ENCODE data around the gene EPS8. TPM values are rescaled to one million over a fixed set of nuclear protein-coding genes. Genes with fewer than 3 reads are reported as not detected.

EPS8 gene
- total and polyA plus RNA-seq, 12 donors = 11.4 to 76.8 (median 26.7) TPM

GRCh38 chr12:15788233-15789219, 662 bp downstream of the EPS8 start:
- DNase-seq = peak; percentile 30 to 69 (median 45)
- intact Hi-C loops (cut with DNase I) = no loop called here
- TF ChIP-seq POLR2A (IDR thresholded peaks at IDR 0.05) = no peak
- TF ChIP-seq, protein P1, sequence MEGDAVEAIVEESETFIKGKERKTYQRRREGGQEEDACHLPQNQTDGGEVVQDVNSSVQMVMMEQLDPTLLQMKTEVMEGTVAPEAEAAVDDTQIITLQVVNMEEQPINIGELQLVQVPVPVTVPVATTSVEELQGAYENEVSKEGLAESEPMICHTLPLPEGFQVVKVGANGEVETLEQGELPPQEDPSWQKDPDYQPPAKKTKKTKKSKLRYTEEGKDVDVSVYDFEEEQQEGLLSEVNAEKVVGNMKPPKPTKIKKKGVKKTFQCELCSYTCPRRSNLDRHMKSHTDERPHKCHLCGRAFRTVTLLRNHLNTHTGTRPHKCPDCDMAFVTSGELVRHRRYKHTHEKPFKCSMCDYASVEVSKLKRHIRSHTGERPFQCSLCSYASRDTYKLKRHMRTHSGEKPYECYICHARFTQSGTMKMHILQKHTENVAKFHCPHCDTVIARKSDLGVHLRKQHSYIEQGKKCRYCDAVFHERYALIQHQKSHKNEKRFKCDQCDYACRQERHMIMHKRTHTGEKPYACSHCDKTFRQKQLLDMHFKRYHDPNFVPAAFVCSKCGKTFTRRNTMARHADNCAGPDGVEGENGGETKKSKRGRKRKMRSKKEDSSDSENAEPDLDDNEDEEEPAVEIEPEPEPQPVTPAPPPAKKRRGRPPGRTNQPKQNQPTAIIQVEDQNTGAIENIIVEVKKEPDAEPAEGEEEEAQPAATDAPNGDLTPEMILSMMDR (IDR thresholded peaks at IDR 0.05) = peak in 1 of 6 experiments; percentile 18
- no peaks in the 10 kb centered on the region for H3K36me3 ChIP-seq (replicated peaks in 1 of 2)
- peak overlapping the region in 4 of 5 donors; percentile 57 to 88 (median 74) for H3K27ac ChIP-seq
- H3K4me1 ChIP-seq (replicated peaks in 1 of 2) = peaks cover 0 to 12% of the 10 kb centered on the region in 2 donors
- 1 to 2% (median 1%) methylated on average over 18 to 64 of the region's 64 CpGs for WGBS, 4 donors
- H3K4me3 ChIP-seq = peak overlapping the region; percentile 25 to 80 (median 55)
- H3K9me3 ChIP-seq (replicated peaks in 1 of 3) = no peaks in the 10 kb centered on the region
- no peaks in the 10 kb centered on the region for H3K27me3 ChIP-seq

- Histone ChIP-seq H3K36me3 (replicated peaks in 1 of 2) (no peaks in the 10 kb centered on the region), H3K4me3 (peak overlapping the region in 2 of 4 donors; percentile 67 to 80), H3K27ac (peak overlapping the region in 2 of 5 donors; percentile 88), H3K9me3 (replicated peaks in 1 of 3) (no peaks in the 10 kb centered on the region), H3K4me1 (replicated peaks in 1 of 2) (peaks cover 0 to 12% of the 10 kb centered on the region in 2 donors), H3K27me3 (no peaks in the 10 kb centered on the region)
- DNase-seq = no peak
- 66 to 72% (median 68%) methylated on average over 4 of the region's 4 CpGs for WGBS, 4 donors
- intact Hi-C loops (cut with DNase I) = no loop called here
- TF ChIP-seq, protein P1 (IDR thresholded peaks at IDR 0.05) = no peak
- no peak for TF ChIP-seq POLR2A (IDR thresholded peaks at IDR 0.05)
These were observed 1.4 kb downstream of the EPS8 start for GRCh38 chr12:15787778-15788177.

- H3K4me1 ChIP-seq (replicated peaks in 1 of 2) = peaks cover 0 to 12% of the 10 kb centered on the region in 2 donors
- DNase-seq = no peak
These were observed 2.4 kb downstream of the EPS8 start for GRCh38 chr12:15786772-15787171.

GRCh38 chr12:15783288-15783687, 5.9 kb downstream of the EPS8 start:
- Histone ChIP-seq H3K27ac (no peak overlapping the region), H3K4me1 (replicated peaks in 1 of 2) (peaks cover 0 to 15% of the 10 kb centered on the region in 2 donors), H3K36me3 (replicated peaks in 1 of 2) (no peaks in the 10 kb centered on the region), H3K27me3 (no peaks in the 10 kb centered on the region), H3K4me3 (no peak overlapping the region), H3K9me3 (replicated peaks in 1 of 3) (no peaks in the 10 kb centered on the region)
- TF ChIP-seq POLR2A (IDR thresholded peaks at IDR 0.05) = no peak
- TF ChIP-seq, protein P1 (IDR thresholded peaks at IDR 0.05) = no peak
- intact Hi-C loops (cut with DNase I) = no loop called here
- 83 to 94% (median 85%) methylated on average over 1 of the region's 1 CpG for WGBS, 4 donors
- DNase-seq = no peak

More at GRCh38 chr12:15786772-15787171, 2.4 kb downstream of the EPS8 start:
- H3K27me3 ChIP-seq = no peaks in the 10 kb centered on the region
- H3K27ac ChIP-seq = no peak overlapping the region
- peak overlapping the region in 1 of 4 donors; percentile 80 for H3K4me3 ChIP-seq
- 68 to 84% (median 80%) methylated on average over 2 of the region's 2 CpGs for WGBS, 4 donors
- TF ChIP-seq POLR2A (IDR thresholded peaks at IDR 0.05) = no peak
- TF ChIP-seq, protein P1 (IDR thresholded peaks at IDR 0.05) = no peak
- H3K36me3 ChIP-seq (replicated peaks in 1 of 2) = no peaks in the 10 kb centered on the region
- intact Hi-C loops (cut with DNase I) = no loop called here
- no peaks in the 10 kb centered on the region for H3K9me3 ChIP-seq (replicated peaks in 1 of 3)

Measured in adrenal gland (tissue), 12 donors.